ENCODE measurements around the gene MAP2. TPM values are rescaled to one million over a fixed set of nuclear protein-coding genes. Genes with fewer than 3 reads are reported as not detected.

The MAP2 gene
- under 1 TPM; 0.31 to 0.97 TPM for total RNA-seq

DNA sequence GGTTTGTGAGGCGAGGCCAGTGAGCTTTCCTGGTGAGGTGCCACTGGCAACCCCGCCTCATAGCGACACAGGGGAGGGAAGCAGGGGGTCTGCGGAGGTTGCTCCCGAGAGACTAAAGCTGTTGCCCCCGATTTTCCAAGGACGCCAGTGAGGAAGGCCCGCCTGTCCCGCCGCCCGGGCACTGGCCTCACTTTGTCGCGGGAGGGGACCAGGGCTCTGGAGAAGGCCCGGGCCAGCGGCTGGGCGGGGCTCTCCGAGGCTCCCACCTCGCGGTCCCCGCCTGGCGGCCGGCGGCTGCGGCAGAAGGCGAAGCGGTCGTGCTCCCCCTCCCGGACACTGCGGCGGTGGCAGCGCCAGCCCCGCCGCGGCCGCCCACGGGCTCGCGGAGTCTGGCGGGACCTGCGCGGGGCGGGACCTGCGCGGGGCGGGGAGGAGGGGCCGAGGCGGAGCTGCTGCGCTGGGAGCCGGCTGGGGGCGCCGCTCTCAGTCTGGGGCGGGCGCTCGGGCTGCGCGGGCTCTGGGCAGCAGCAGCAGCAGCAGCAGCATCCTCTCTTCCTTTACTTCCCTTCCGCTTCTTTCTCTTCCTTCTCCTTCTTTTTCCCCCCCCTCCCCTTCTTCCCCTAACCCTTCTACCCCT, at the start of gene MAP2:
Gene MAP2 (plus strand): TSS at position 486 of the 637 bp plus-strand sequence. CDS start 229,124 bp downstream, outside the sequence.
- ATAC-seq (replicated peaks in 1 of 2) (peak; percentile 98), DNase-seq (peak; percentile 82 to 85)
- Mint-ChIP-seq H3K27me3 (ENCODE audit: low read depth) (peaks cover 33% of the 10 kb centered on the region), H3K4me1 (ENCODE audit: low read depth) (peaks cover 19% of the 10 kb centered on the region), H3K36me3 (ENCODE audit: insufficient read depth in 2 of 2) (no peaks in the 10 kb centered on the region), H3K4me3 (peak within 1 kb of the TSS; percentile 81 to 85), H3K27ac (no peak within 1 kb of the TSS), H3K9me3 (no peaks in the 10 kb centered on the region)

GRCh38 chr2:209376686-209377085, 47.2 kb upstream of the MAP2 start:
- H3K27ac Mint-ChIP-seq = no peak overlapping the region
- no peak for ATAC-seq (replicated peaks in 1 of 2)
- no peak for DNase-seq
- H3K9me3 Mint-ChIP-seq = peaks cover 16 to 21% of the 10 kb centered on the region in 2 donors
- no peaks in the 10 kb centered on the region for H3K27me3 Mint-ChIP-seq (ENCODE audit: low read depth)
- no peaks in the 10 kb centered on the region for H3K36me3 Mint-ChIP-seq (ENCODE audit: insufficient read depth in 2 of 2)
- no peaks in the 10 kb centered on the region for H3K4me1 Mint-ChIP-seq (ENCODE audit: low read depth)
- H3K4me3 Mint-ChIP-seq = no peak overlapping the region

- Mint-ChIP-seq H3K4me3 (no peak overlapping the region), H3K9me3 (peaks cover 6 to 9% of the 10 kb centered on the region in 2 donors), H3K27ac (no peak overlapping the region), H3K36me3 (ENCODE audit: insufficient read depth in 2 of 2) (no peaks in the 10 kb centered on the region), H3K27me3 (ENCODE audit: low read depth) (no peaks in the 10 kb centered on the region), H3K4me1 (ENCODE audit: low read depth) (no peaks in the 10 kb centered on the region)
- DNase-seq (no peak), ATAC-seq (replicated peaks in 1 of 2) (no peak)
Observed at GRCh38 chr2:209380293-209380692, 43.6 kb upstream of the MAP2 start.

- Mint-ChIP-seq H3K9me3 (peaks cover 0 to 5% of the 10 kb centered on the region in 2 donors), H3K4me3 (no peak overlapping the region), H3K36me3 (ENCODE audit: insufficient read depth in 2 of 2) (no peaks in the 10 kb centered on the region), H3K27me3 (ENCODE audit: low read depth) (no peaks in the 10 kb centered on the region), H3K4me1 (ENCODE audit: low read depth) (no peaks in the 10 kb centered on the region), H3K27ac (no peak overlapping the region)
- DNase-seq = no peak
- ATAC-seq (replicated peaks in 1 of 2) = no peak
Observed at GRCh38 chr2:209381091-209381490, 42.8 kb upstream of the MAP2 start.

DNA sequence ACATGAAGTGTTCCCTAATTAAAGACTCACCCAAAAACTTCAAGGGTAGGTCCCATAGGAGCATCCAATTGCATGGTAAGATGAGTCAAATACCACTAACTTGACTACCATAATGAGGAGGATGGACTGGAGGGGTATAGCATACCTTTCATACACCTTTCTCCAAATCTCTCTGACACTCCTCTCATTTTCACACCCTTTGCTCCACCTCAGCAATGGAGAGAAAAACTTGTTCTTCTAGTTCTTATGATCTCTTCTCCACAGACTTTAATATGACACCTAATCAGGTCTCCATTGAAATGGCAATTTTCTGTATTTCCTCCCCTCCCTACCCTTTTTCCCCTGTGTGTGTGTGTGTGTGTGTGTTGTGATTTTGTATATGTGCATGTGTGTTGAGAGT, 41.1 kb upstream of the MAP2 start:
- no peak for DNase-seq
- Mint-ChIP-seq H3K9me3 (peaks cover 0 to 3% of the 10 kb centered on the region in 2 donors), H3K27ac (no peak overlapping the region), H3K36me3 (ENCODE audit: insufficient read depth in 2 of 2) (no peaks in the 10 kb centered on the region), H3K27me3 (ENCODE audit: low read depth) (no peaks in the 10 kb centered on the region), H3K4me1 (ENCODE audit: low read depth) (no peaks in the 10 kb centered on the region), H3K4me3 (no peak overlapping the region)
- ATAC-seq (replicated peaks in 1 of 2) = no peak

DNA sequence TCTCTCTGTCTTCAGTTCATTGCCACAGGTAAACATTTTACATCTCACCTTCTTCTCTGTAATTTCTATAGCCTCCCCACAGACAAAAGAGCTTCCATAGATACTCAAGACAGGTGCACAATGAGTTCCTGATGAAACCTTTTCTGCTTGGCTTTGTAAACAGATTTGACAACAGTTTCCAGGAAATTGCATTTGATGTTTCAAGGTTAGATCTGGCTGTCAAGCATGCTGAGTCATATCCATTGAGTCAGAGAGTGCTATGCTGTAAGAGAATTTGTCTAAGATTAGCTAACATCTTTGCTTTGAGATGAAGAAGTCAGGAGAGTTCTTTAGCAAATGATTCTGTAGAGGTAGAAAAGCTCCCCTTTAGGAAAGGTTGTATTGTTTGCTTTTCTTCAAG, 40.6 kb upstream of the MAP2 start:
- Mint-ChIP-seq H3K27ac (no peak overlapping the region), H3K27me3 (ENCODE audit: low read depth) (no peaks in the 10 kb centered on the region), H3K36me3 (ENCODE audit: insufficient read depth in 2 of 2) (no peaks in the 10 kb centered on the region), H3K4me3 (no peak overlapping the region), H3K9me3 (peaks cover 0 to 3% of the 10 kb centered on the region in 2 donors), H3K4me1 (ENCODE audit: low read depth) (no peaks in the 10 kb centered on the region)
- DNase-seq (no peak), ATAC-seq (replicated peaks in 1 of 2) (peak; percentile 45 to 70)

GRCh38 chr2:209387389-209387788, 36.5 kb upstream of the MAP2 start:
- no peaks in the 10 kb centered on the region for H3K27me3 Mint-ChIP-seq (ENCODE audit: low read depth)
- ATAC-seq (replicated peaks in 1 of 2) (no peak), DNase-seq (no peak)
- no peaks in the 10 kb centered on the region for H3K36me3 Mint-ChIP-seq (ENCODE audit: insufficient read depth in 2 of 2)
- H3K9me3 Mint-ChIP-seq = peaks cover 0 to 1% of the 10 kb centered on the region in 2 donors
- no peaks in the 10 kb centered on the region for H3K4me1 Mint-ChIP-seq (ENCODE audit: low read depth)
- no peak overlapping the region for H3K4me3 Mint-ChIP-seq
- H3K27ac Mint-ChIP-seq = no peak overlapping the region

GRCh38 chr2:209388446-209389037, 35.3 kb upstream of the MAP2 start:
- H3K4me3 Mint-ChIP-seq = no peak overlapping the region
- ATAC-seq (replicated peaks in 1 of 2) (no peak), DNase-seq (no peak)
- H3K36me3 Mint-ChIP-seq (ENCODE audit: insufficient read depth in 2 of 2) = no peaks in the 10 kb centered on the region
- H3K9me3 Mint-ChIP-seq = no peaks in the 10 kb centered on the region
- H3K27ac Mint-ChIP-seq = no peak overlapping the region
- H3K27me3 Mint-ChIP-seq (ENCODE audit: low read depth) = no peaks in the 10 kb centered on the region
- H3K4me1 Mint-ChIP-seq (ENCODE audit: low read depth) = no peaks in the 10 kb centered on the region

DNA sequence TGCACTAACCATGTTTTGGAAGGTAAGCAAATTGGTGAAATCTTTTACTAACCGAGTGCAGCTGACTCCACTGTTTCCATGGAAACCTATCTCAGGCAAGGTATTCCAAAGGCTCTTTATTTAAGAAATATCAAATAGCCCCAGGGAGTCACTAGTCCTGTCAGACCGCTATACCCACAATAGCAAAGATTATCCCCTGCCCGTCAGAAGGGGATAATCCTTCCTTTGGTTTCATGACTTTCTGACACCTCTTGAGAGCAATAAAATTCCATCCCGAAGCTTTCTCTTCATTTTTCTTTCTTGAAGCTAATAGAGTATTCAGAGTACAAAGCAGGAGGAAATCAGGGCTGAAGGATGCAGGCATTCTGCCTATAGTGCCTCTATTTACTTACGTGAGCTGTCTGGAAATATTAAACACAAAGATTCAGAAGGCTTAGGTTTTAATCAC, 34.7 kb upstream of the MAP2 start:
- Mint-ChIP-seq H3K4me1 (ENCODE audit: low read depth) (no peaks in the 10 kb centered on the region), H3K27me3 (ENCODE audit: low read depth) (no peaks in the 10 kb centered on the region), H3K4me3 (no peak overlapping the region), H3K27ac (no peak overlapping the region), H3K36me3 (ENCODE audit: insufficient read depth in 2 of 2) (no peaks in the 10 kb centered on the region), H3K9me3 (peaks cover 0 to 1% of the 10 kb centered on the region in 2 donors)
- DNase-seq = no peak
- no peak for ATAC-seq (replicated peaks in 1 of 2)

GRCh38 chr2:209390839-209391238, 33.0 kb upstream of the MAP2 start:
- ATAC-seq (replicated peaks in 1 of 2) = no peak
- no peak overlapping the region for H3K27ac Mint-ChIP-seq
- H3K36me3 Mint-ChIP-seq (ENCODE audit: insufficient read depth in 2 of 2) = no peaks in the 10 kb centered on the region
- no peak overlapping the region for H3K4me3 Mint-ChIP-seq
- no peaks in the 10 kb centered on the region for H3K27me3 Mint-ChIP-seq (ENCODE audit: low read depth)
- no peaks in the 10 kb centered on the region for H3K4me1 Mint-ChIP-seq (ENCODE audit: low read depth)
- peaks cover 0 to 2% of the 10 kb centered on the region in 2 donors for H3K9me3 Mint-ChIP-seq
- no peak for DNase-seq

GRCh38 chr2:209391776-209392401, 32.0 kb upstream of the MAP2 start:
- Mint-ChIP-seq H3K9me3 (peaks cover 0 to 2% of the 10 kb centered on the region in 2 donors), H3K27ac (no peak overlapping the region), H3K4me1 (ENCODE audit: low read depth) (no peaks in the 10 kb centered on the region), H3K4me3 (no peak overlapping the region), H3K36me3 (ENCODE audit: insufficient read depth in 2 of 2) (no peaks in the 10 kb centered on the region), H3K27me3 (ENCODE audit: low read depth) (no peaks in the 10 kb centered on the region)
- DNase-seq = no peak
- no peak for ATAC-seq (replicated peaks in 1 of 2)

- ATAC-seq (replicated peaks in 1 of 2) (no peak), DNase-seq (no peak)
- Mint-ChIP-seq H3K27ac (no peak overlapping the region), H3K4me1 (ENCODE audit: low read depth) (no peaks in the 10 kb centered on the region), H3K36me3 (ENCODE audit: insufficient read depth in 2 of 2) (no peaks in the 10 kb centered on the region), H3K4me3 (no peak overlapping the region), H3K9me3 (peaks cover 0 to 2% of the 10 kb centered on the region in 2 donors), H3K27me3 (ENCODE audit: low read depth) (no peaks in the 10 kb centered on the region)
Observed at GRCh38 chr2:209395229-209395628, 28.6 kb upstream of the MAP2 start.

- Mint-ChIP-seq H3K9me3 (peaks cover 0 to 2% of the 10 kb centered on the region in 2 donors), H3K36me3 (ENCODE audit: insufficient read depth in 2 of 2) (no peaks in the 10 kb centered on the region), H3K4me3 (no peak overlapping the region), H3K27me3 (ENCODE audit: low read depth) (no peaks in the 10 kb centered on the region), H3K4me1 (ENCODE audit: low read depth) (no peaks in the 10 kb centered on the region), H3K27ac (no peak overlapping the region)
- ATAC-seq (replicated peaks in 1 of 2) (no peak), DNase-seq (no peak)
Observed at GRCh38 chr2:209395652-209396051, 28.2 kb upstream of the MAP2 start.

Measured in activated T-cell treated with anti-CD3 and anti-CD28 coated beads, Interleukin-2, amount 50 U/mL, for 72 hours (primary cell).